BJ (cell line): Measurements from ENCODE around the gene TTC33. TPM values are rescaled to one million over a fixed set of nuclear protein-coding genes. Genes with fewer than 3 reads are reported as not detected.

Experiments used
- CTCF ChIA-PET: fragments of 350-600 bp; formaldehyde crosslinking; extraction: SDS; loops from one replicate; lab custom pipeline; 2021; ENCODE audit warnings: antibody characterized with exemption, inconsistent platforms; lab: Yijun Ruan, JAX
- POLR2A ChIA-PET: fragments of 300-600 bp; sonication (Branson Sonifier 250); formaldehyde crosslinking; extraction: SDS; loops from one replicate; lab custom pipeline; 2021; ENCODE audit warnings: antibody characterized with exemption; lab: Charles Lee
- DNase-seq: peaks from one replicate; pipeline ENCODE4 v3.0.0-alpha.2; 2011; ENCODE audit warnings: low read depth
- H3K27me3 ChIP-seq: 2 replicates; pipeline ENCODE4 v1.6.0; 2011; ENCODE audit warnings: low read length; ENCODE audit not compliant: control insufficient read depth, insufficient read depth
- H3K36me3 ChIP-seq: 2 replicates; pipeline ENCODE4 v1.5.1; 2011; ENCODE audit warnings: low read length; ENCODE audit not compliant: control insufficient read depth, insufficient read depth
- H3K4me3 ChIP-seq: 2 replicates; pipeline ENCODE4 v1.5.1; 2011; ENCODE audit warnings: low read depth, mild to moderate bottlenecking, control low read depth, low read length
- CTCF ChIP-seq: IDR thresholded peaks from 2 replicates; pipeline ENCODE4 v1.5.1; 2011; ENCODE audit warnings: low read depth, mild to moderate bottlenecking, control low read depth, inconsistent platforms, low read length, moderate library complexity; ENCODE audit not compliant: insufficient read depth
- polyA plus RNA-seq: library from polyadenylated mRNA; depleted of rRNA; stranded (reverse); fragments of >200 nt; gene quantifications from 2 replicates; pipeline ENCODE4 v1.2.3, GENCODE V29; 2011

TTC33 gene
- polyA plus RNA-seq, 1 experiment, result 2.8 TPM

- no peak for TF ChIP-seq CTCF
- ChIA-PET CTCF (interaction anchor here (0.6 kb wide), 1 partner anchor 15 kb away, joined by 3 read pairs; no protein-coding TSS in a partner anchor), POLR2A (no interaction called here)
- no peak for DNase-seq
- no peak overlapping the region for H3K4me3 ChIP-seq
- no peaks in the 10 kb centered on the region for H3K27me3 ChIP-seq
- no peaks in the 10 kb centered on the region for H3K36me3 ChIP-seq
Measured at GRCh38 chr5:40559306-40559705, 196.5 kb downstream of the TTC33 start.

- no peak for DNase-seq
- ChIA-PET POLR2A (no interaction called here), CTCF (no interaction called here)
- TF ChIP-seq CTCF, result no peak
- Histone ChIP-seq H3K4me3 (no peak overlapping the region), H3K27me3 (no peaks in the 10 kb centered on the region), H3K36me3 (no peaks in the 10 kb centered on the region)
Measured at GRCh38 chr5:40557501-40557900, 198.3 kb downstream of the TTC33 start.

GRCh38 chr5:40556811-40557210 is 198.9 kb downstream of the TTC33 start:
- DNase-seq, result no peak
- H3K4me3 ChIP-seq, result no peak overlapping the region
- POLR2A ChIA-PET, result no interaction called here
- H3K36me3 ChIP-seq, result no peaks in the 10 kb centered on the region
- CTCF ChIA-PET, result no interaction called here
- no peaks in the 10 kb centered on the region for H3K27me3 ChIP-seq
- TF ChIP-seq CTCF, result no peak

- H3K27me3 ChIP-seq, result no peaks in the 10 kb centered on the region
- H3K4me3 ChIP-seq, result no peak overlapping the region
- no peak for TF ChIP-seq CTCF
- CTCF ChIA-PET, result no interaction called here
- no peaks in the 10 kb centered on the region for H3K36me3 ChIP-seq
- DNase-seq, result no peak
- POLR2A ChIA-PET, result no interaction called here
Measured at GRCh38 chr5:40555886-40556285, 199.9 kb downstream of the TTC33 start.

GRCh38 chr5:40554813-40555212 is 200.9 kb downstream of the TTC33 start:
- no peaks in the 10 kb centered on the region for H3K27me3 ChIP-seq
- H3K36me3 ChIP-seq, result no peaks in the 10 kb centered on the region
- ChIA-PET CTCF (interaction anchor here (1.1 kb wide), 1 partner anchor 158 kb away, joined by 3 read pairs; no protein-coding TSS in a partner anchor), POLR2A (no interaction called here)
- no peak overlapping the region for H3K4me3 ChIP-seq
- TF ChIP-seq CTCF, result no peak
- no peak for DNase-seq
